ENCODE measurements around the gene RASSF1. TPM values are rescaled to one million over a fixed set of nuclear protein-coding genes. Genes with fewer than 3 reads are reported as not detected.

Gene RASSF1
- total RNA-seq, 1 experiment from 2014 or later = 32.0 TPM

DNA sequence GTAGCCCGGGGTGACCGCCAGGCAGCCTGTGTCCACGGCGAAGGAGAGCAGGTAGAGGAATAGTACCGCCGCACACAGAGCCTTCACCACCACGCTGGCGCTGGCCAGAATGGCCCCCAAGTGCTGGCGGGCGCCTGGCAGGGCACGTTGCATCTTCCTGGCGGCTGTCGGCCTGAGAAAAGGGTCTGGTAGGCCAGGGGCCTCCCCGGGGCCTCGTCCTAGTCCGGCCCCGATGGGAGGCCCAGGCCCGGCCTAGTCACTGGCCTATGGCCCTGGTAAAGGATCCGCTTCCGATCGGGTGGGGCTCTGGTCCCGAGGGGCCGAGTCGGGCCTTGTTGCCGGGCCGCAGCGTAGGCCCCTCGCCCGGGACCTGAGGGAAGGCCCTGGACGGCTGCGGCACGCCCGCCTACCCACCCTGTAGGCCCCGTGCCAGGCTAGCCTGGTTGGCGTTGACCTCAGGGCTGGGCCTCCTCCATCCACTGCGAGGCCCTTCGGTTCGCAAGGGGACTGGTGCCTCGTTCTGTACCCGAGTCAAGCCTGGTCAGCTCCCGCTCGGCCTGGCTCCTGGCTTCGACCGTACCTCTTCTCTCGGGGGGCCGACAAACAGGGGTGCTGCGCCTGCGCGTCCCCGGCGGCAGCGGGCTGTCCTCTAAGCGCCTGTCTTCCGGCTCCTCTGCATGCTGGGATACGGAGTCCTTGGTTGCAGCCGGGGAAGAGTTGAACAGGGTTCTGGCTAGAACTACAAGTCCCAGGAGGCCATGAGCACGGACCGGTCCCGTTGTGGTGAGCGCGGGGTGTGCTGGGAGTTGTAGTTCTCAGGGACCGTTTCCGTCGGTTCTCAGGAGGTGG lies 18.5 kb upstream of the RASSF1 start, which contains the start of gene TMEM115:
TMEM115 (minus strand) TSS at position 611 of the 849 bp plus-strand sequence; CDS start at position 153, 458 bp downstream.
- TSS peak; percentile 54 for BruUV-seq (replicated peaks)
- CTCF ChIA-PET = interaction anchor here (0.6 kb wide), 1 partner anchor 12 kb away, joined by 3 read pairs; no protein-coding TSS in a partner anchor
- intact Hi-C loops (cut with micrococcal nuclease) = no loop called here

DNA sequence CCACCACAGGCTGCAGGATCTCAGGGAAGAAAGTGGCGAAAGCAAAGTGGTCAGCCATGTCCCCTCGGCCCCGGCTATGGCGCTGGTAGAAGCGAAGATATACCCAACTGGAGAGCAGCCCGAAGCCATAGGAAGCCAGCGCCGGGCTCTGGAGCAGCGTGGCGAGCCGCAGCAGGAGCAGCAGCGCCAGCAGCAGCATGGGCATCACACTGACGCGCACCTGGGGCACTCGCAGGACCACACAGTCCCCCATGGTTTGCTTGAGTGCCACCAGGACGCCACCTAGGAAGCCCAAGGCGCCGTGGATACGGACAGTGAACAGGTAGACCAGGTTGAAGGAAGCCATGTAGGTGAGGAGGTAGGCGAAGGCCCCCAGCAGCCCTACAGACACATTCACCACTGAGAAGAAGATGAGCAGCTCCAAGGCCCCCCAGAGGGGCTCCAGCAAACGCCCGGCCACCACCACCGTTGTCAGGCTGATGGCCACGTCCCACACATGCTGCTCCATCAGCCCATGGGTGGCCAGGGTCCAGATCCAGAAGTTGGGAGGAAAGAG lies 17.8 kb upstream of the RASSF1 start:
- POLR2A ChIA-PET = interaction anchor here (0.7 to 4.0 kb wide), 5 partner anchors 8 to 925 kb away, joined by 3 to 31 read pairs (median 4); partner anchors contain the start of genes CYB561D2, IFRD2 and NPRL2
- H3K9me3 Mint-ChIP-seq (ENCODE audit: unreplicated experiment) = no peaks in the 10 kb centered on the region
- peak overlapping the region; percentile 85 for H3K4me3 Mint-ChIP-seq (ENCODE audit: unreplicated experiment)
- intact Hi-C loops (cut with micrococcal nuclease) = no loop called here
- TF ChIP-seq, protein P1, sequence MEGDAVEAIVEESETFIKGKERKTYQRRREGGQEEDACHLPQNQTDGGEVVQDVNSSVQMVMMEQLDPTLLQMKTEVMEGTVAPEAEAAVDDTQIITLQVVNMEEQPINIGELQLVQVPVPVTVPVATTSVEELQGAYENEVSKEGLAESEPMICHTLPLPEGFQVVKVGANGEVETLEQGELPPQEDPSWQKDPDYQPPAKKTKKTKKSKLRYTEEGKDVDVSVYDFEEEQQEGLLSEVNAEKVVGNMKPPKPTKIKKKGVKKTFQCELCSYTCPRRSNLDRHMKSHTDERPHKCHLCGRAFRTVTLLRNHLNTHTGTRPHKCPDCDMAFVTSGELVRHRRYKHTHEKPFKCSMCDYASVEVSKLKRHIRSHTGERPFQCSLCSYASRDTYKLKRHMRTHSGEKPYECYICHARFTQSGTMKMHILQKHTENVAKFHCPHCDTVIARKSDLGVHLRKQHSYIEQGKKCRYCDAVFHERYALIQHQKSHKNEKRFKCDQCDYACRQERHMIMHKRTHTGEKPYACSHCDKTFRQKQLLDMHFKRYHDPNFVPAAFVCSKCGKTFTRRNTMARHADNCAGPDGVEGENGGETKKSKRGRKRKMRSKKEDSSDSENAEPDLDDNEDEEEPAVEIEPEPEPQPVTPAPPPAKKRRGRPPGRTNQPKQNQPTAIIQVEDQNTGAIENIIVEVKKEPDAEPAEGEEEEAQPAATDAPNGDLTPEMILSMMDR (IDR thresholded peaks at IDR 0.05; ENCODE audit: unreplicated experiment) = no peak
- peak overlapping the region; percentile 96 for H3K27ac Mint-ChIP-seq (ENCODE audit: low read depth, unreplicated experiment)
- H3K27me3 Mint-ChIP-seq (ENCODE audit: insufficient read depth, unreplicated experiment) = no peaks in the 10 kb centered on the region
- no peak for DNase-seq (ENCODE audit: unreplicated experiment)
- no TSS peak for BruUV-seq (replicated peaks)
- CTCF ChIA-PET = no interaction called here
- peaks cover 22% of the 10 kb centered on the region for H3K36me3 Mint-ChIP-seq (ENCODE audit: insufficient read depth, unreplicated experiment)
- H3K4me1 Mint-ChIP-seq (ENCODE audit: insufficient read depth, unreplicated experiment) = peaks cover 13% of the 10 kb centered on the region

More for the DNA sequence above, 18.5 kb upstream of the RASSF1 start, which contains the start of gene TMEM115:
- H3K4me3 Mint-ChIP-seq (ENCODE audit: unreplicated experiment) = peak within 1 kb of the TSS; percentile 85
- H3K36me3 Mint-ChIP-seq (ENCODE audit: insufficient read depth, unreplicated experiment) = peaks cover 15% of the 10 kb centered on the region
- peak within 1 kb of the TSS; percentile 96 for H3K27ac Mint-ChIP-seq (ENCODE audit: low read depth, unreplicated experiment)
- POLR2A ChIA-PET = interaction anchor here (0.6 to 4.0 kb wide), 6 partner anchors 8 to 924 kb away, joined by 3 to 31 read pairs (median 5); partner anchors contain the start of genes CYB561D2, HEMK1 and NPRL2
- H3K4me1 Mint-ChIP-seq (ENCODE audit: insufficient read depth, unreplicated experiment) = peaks cover 13% of the 10 kb centered on the region
- peak; percentile 98 for DNase-seq (ENCODE audit: unreplicated experiment)
- TF ChIP-seq, protein P1 (IDR thresholded peaks at IDR 0.05; ENCODE audit: unreplicated experiment) = no peak
- H3K9me3 Mint-ChIP-seq (ENCODE audit: unreplicated experiment) = no peaks in the 10 kb centered on the region
- H3K27me3 Mint-ChIP-seq (ENCODE audit: insufficient read depth, unreplicated experiment) = no peaks in the 10 kb centered on the region

DNA sequence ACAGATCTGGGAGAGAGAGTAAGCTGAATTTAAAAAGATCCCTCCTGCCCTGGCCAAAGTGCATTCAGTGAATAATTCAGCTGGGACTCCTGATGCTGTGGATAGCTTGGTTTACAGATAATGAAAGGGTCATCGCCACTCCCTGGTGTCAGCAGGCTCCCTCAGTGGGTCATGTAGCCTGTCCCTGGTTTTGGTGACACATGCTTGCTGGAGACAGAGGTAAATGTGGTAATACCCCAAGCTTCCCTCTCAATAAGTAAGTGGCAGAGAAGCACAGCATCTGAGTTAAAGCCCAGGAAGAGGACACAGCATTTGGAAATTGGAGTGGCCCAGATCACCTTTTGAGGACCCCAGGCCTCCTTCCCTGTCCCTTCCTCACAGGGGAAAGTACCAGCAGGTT lies 16.8 kb upstream of the RASSF1 start:
- Mint-ChIP-seq H3K27ac (ENCODE audit: low read depth, unreplicated experiment) (peak overlapping the region; percentile 96), H3K36me3 (ENCODE audit: insufficient read depth, unreplicated experiment) (peaks cover 29% of the 10 kb centered on the region), H3K9me3 (ENCODE audit: unreplicated experiment) (no peaks in the 10 kb centered on the region), H3K27me3 (ENCODE audit: insufficient read depth, unreplicated experiment) (no peaks in the 10 kb centered on the region), H3K4me1 (ENCODE audit: insufficient read depth, unreplicated experiment) (peaks cover 13% of the 10 kb centered on the region), H3K4me3 (ENCODE audit: unreplicated experiment) (peak overlapping the region; percentile 85)
- no TSS peak for BruUV-seq (replicated peaks)
- TF ChIP-seq, protein P1 (IDR thresholded peaks at IDR 0.05; ENCODE audit: unreplicated experiment) = no peak
- ChIA-PET POLR2A (interaction anchor here (0.7 to 1.8 kb wide), 5 partner anchors 10 to 1414 kb away, joined by 4 to 14 read pairs (median 4); partner anchors contain the start of genes IFRD2 and ZMYND10), CTCF (interaction anchor here (0.7 to 2.6 kb wide), 5 partner anchors 10 to 258 kb away, joined by 3 to 24 read pairs (median 5); no protein-coding TSS in a partner anchor)
- DNase-seq (ENCODE audit: unreplicated experiment) = no peak
- intact Hi-C loops (cut with micrococcal nuclease) = no loop called here

DNA sequence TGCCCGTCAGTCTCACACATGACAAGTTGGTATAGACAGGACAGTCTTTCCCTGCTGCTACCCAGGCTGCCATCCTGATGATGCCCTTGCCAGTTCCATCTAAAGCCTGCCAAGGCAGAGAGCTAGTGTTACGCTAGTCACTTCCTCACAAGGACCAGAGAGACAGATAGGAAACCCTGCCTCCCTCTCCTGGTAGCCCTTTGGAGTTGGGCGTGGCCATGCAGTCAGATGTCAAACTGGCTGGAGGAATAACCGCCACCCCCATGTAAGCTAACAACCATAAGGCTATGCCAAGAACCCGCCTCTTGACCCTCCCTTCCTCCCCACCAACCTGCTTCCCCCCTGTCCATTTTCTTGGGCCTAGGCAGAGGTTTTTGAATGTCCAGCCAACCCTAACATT lies 15.9 kb upstream of the RASSF1 start:
- Mint-ChIP-seq H3K9me3 (ENCODE audit: unreplicated experiment) (no peaks in the 10 kb centered on the region), H3K36me3 (ENCODE audit: insufficient read depth, unreplicated experiment) (peaks cover 29% of the 10 kb centered on the region), H3K27ac (ENCODE audit: low read depth, unreplicated experiment) (no peak overlapping the region), H3K27me3 (ENCODE audit: insufficient read depth, unreplicated experiment) (no peaks in the 10 kb centered on the region), H3K4me3 (ENCODE audit: unreplicated experiment) (peak overlapping the region; percentile 85), H3K4me1 (ENCODE audit: insufficient read depth, unreplicated experiment) (peaks cover 14% of the 10 kb centered on the region)
- no TSS peak for BruUV-seq (replicated peaks)
- intact Hi-C loops (cut with micrococcal nuclease) = no loop called here
- CTCF ChIA-PET = interaction anchor here (0.5 to 2.6 kb wide), 10 partner anchors 9 to 1160 kb away, joined by 3 to 24 read pairs (median 3); partner anchors contain the start of gene MON1A
- POLR2A ChIA-PET = interaction anchor here (0.7 to 1.8 kb wide), 3 partner anchors 9 to 255 kb away, joined by 3 to 14 read pairs (median 3); partner anchors contain the start of gene CISH
- DNase-seq (ENCODE audit: unreplicated experiment) = no peak
- TF ChIP-seq, protein P1 (IDR thresholded peaks at IDR 0.05; ENCODE audit: unreplicated experiment) = no peak

All from MCF 10A (cell line).